CD4-positive, alpha-beta T cell treated with Interleukin-15 for 4 hours (primary cell): Measurements from ENCODE around the gene ASB14.
"Not testable (repeated sequence)": the region's sequence is repeated elsewhere in the genome, so short reads cannot be mapped to it uniquely, and the experiment has no call there.

Source experiments
- DNase-seq: peaks from one replicate; pipeline ENCODE4 v3.0.0-alpha.2; 2020; ENCODE audit warnings: low spot score

The ASB14 gene

GRCh38 chr3:57292159-57292896, at the start of gene ASB14:
ASB14 (minus strand) TSS chr3:57292685; CDS start chr3:57292033, 652 bp downstream.
- no peak for DNase-seq

- DNase-seq: not testable (repeated sequence)
Measured at GRCh38 chr3:57339071-57339642, 46.7 kb upstream of the ASB14 start.

- not testable (repeated sequence) for DNase-seq
Measured at GRCh38 chr3:57338272-57339070, 46.0 kb upstream of the ASB14 start.

GRCh38 chr3:57335283-57335938, 42.9 kb upstream of the ASB14 start:
- no peak for DNase-seq

GRCh38 chr3:57331078-57331610, 38.7 kb upstream of the ASB14 start:
- no peak for DNase-seq

- DNase-seq: not testable (repeated sequence)
Measured at GRCh38 chr3:57326498-57326897, 34.0 kb upstream of the ASB14 start.

GRCh38 chr3:57314204-57314603, 21.7 kb upstream of the ASB14 start:
- DNase-seq: no peak

- no peak for DNase-seq
Measured at GRCh38 chr3:57309769-57310360, 17.4 kb upstream of the ASB14 start.

GRCh38 chr3:57303520-57303919, 11.0 kb upstream of the ASB14 start:
- DNase-seq: not testable (repeated sequence)

GRCh38 chr3:57298041-57298440, 5.6 kb upstream of the ASB14 start:
- no peak for DNase-seq

GRCh38 chr3:57292897-57293526, 527 bp upstream of the ASB14 start:
- no peak for DNase-seq

GRCh38 chr3:57288403-57288802, 4.1 kb downstream of the ASB14 start:
- DNase-seq: no peak

GRCh38 chr3:57287205-57287604, 5.3 kb downstream of the ASB14 start:
- no peak for DNase-seq

- DNase-seq: no peak
Measured at GRCh38 chr3:57283334-57283733, 9.2 kb downstream of the ASB14 start.

GRCh38 chr3:57281715-57282114, 10.8 kb downstream of the ASB14 start:
- no peak for DNase-seq

GRCh38 chr3:57279685-57280084, 12.8 kb downstream of the ASB14 start:
- DNase-seq: no peak

- no peak for DNase-seq
Measured at GRCh38 chr3:57278237-57278636, 14.2 kb downstream of the ASB14 start.

- no peak for DNase-seq
Measured at GRCh38 chr3:57275393-57275792, 17.1 kb downstream of the ASB14 start.

GRCh38 chr3:57274845-57275244, 17.6 kb downstream of the ASB14 start:
- DNase-seq: no peak

GRCh38 chr3:57268416-57268815, 24.1 kb downstream of the ASB14 start:
- DNase-seq: no peak

GRCh38 chr3:57261929-57262328, 30.6 kb downstream of the ASB14 start:
- DNase-seq: no peak
